Stimulated activated memory B cell treated with anti-CD40 and anti-IgM and Interleukin-4, amounts not matched to agents 10 μg/mL and 1 μg/mL and 100 μg/mL, for 72 hours (primary cell): ENCODE measurements around the gene L2HGDH.

ENCODE experiments used
- ATAC-seq: fragments of 150-1000 bp; cut with Tn5 transposase; 2 replicates; pipeline ENCODE4 v1.10.0; 2021
- H3K27ac Mint-ChIP-seq: one replicate; pipeline ENCODE4 v1.8.0; 2022; ENCODE audit warnings: mild to moderate bottlenecking, mixed read lengths
- H3K27me3 Mint-ChIP-seq: one replicate; pipeline ENCODE4 v1.8.0; 2022; ENCODE audit warnings: mixed read lengths
- H3K36me3 Mint-ChIP-seq: one replicate; pipeline ENCODE4 v1.8.0; 2022; ENCODE audit warnings: mixed read lengths
- H3K4me1 Mint-ChIP-seq: one replicate; pipeline ENCODE4 v1.8.0; 2022; ENCODE audit warnings: mixed read lengths
- H3K4me3 Mint-ChIP-seq: one replicate; pipeline ENCODE4 v1.8.0; 2022; ENCODE audit warnings: mild to moderate bottlenecking, moderate library complexity, mixed read lengths
- H3K9me3 Mint-ChIP-seq: one replicate; pipeline ENCODE4 v1.8.0; 2022; ENCODE audit warnings: mixed read lengths

The L2HGDH gene

GRCh38 chr14:50270932-50271331 lies 41.1 kb downstream of the L2HGDH start:
- Mint-ChIP-seq H3K27me3 (no peaks in the 10 kb centered on the region), H3K4me3 (no peak overlapping the region), H3K36me3 (peaks cover 9% of the 10 kb centered on the region), H3K4me1 (no peaks in the 10 kb centered on the region), H3K9me3 (no peaks in the 10 kb centered on the region), H3K27ac (no peak overlapping the region)
- ATAC-seq = no peak

- ATAC-seq = no peak
- H3K9me3 Mint-ChIP-seq = no peaks in the 10 kb centered on the region
- H3K4me1 Mint-ChIP-seq = no peaks in the 10 kb centered on the region
- no peaks in the 10 kb centered on the region for H3K27me3 Mint-ChIP-seq
- no peak overlapping the region for H3K27ac Mint-ChIP-seq
- H3K4me3 Mint-ChIP-seq = no peak overlapping the region
- peaks cover 15% of the 10 kb centered on the region for H3K36me3 Mint-ChIP-seq
These were observed 47.0 kb downstream of the L2HGDH start for GRCh38 chr14:50265029-50265428.

GRCh38 chr14:50263321-50263720 lies 48.7 kb downstream of the L2HGDH start:
- Mint-ChIP-seq H3K36me3 (peaks cover 15% of the 10 kb centered on the region), H3K27ac (no peak overlapping the region), H3K9me3 (no peaks in the 10 kb centered on the region), H3K27me3 (no peaks in the 10 kb centered on the region), H3K4me1 (no peaks in the 10 kb centered on the region), H3K4me3 (no peak overlapping the region)
- no peak for ATAC-seq

GRCh38 chr14:50262865-50263264 lies 49.2 kb downstream of the L2HGDH start:
- Mint-ChIP-seq H3K27ac (no peak overlapping the region), H3K27me3 (no peaks in the 10 kb centered on the region), H3K4me1 (peaks cover under 1% of the 10 kb centered on the region), H3K9me3 (no peaks in the 10 kb centered on the region), H3K4me3 (no peak overlapping the region), H3K36me3 (peaks cover 15% of the 10 kb centered on the region)
- ATAC-seq = no peak

GRCh38 chr14:50260511-50260910 lies 51.5 kb downstream of the L2HGDH start:
- Mint-ChIP-seq H3K36me3 (peaks cover 15% of the 10 kb centered on the region), H3K27me3 (no peaks in the 10 kb centered on the region), H3K27ac (no peak overlapping the region), H3K9me3 (no peaks in the 10 kb centered on the region), H3K4me3 (no peak overlapping the region), H3K4me1 (peaks cover 4% of the 10 kb centered on the region)
- no peak for ATAC-seq

- Mint-ChIP-seq H3K9me3 (no peaks in the 10 kb centered on the region), H3K4me1 (peaks cover 4% of the 10 kb centered on the region), H3K27me3 (no peaks in the 10 kb centered on the region), H3K36me3 (peaks cover 15% of the 10 kb centered on the region), H3K27ac (no peak overlapping the region), H3K4me3 (no peak overlapping the region)
- ATAC-seq = no peak
These were observed 52.0 kb downstream of the L2HGDH start for GRCh38 chr14:50260072-50260471.

- peaks cover 17% of the 10 kb centered on the region for H3K36me3 Mint-ChIP-seq
- ATAC-seq = no peak
- peaks cover 4% of the 10 kb centered on the region for H3K4me1 Mint-ChIP-seq
- H3K4me3 Mint-ChIP-seq = no peak overlapping the region
- peaks cover 6% of the 10 kb centered on the region for H3K9me3 Mint-ChIP-seq
- H3K27me3 Mint-ChIP-seq = no peaks in the 10 kb centered on the region
- H3K27ac Mint-ChIP-seq = no peak overlapping the region
These were observed 54.3 kb downstream of the L2HGDH start for GRCh38 chr14:50257732-50258131.

- Mint-ChIP-seq H3K4me1 (peaks cover 4% of the 10 kb centered on the region), H3K27me3 (no peaks in the 10 kb centered on the region), H3K4me3 (no peak overlapping the region), H3K36me3 (peaks cover 46% of the 10 kb centered on the region), H3K9me3 (peaks cover 10% of the 10 kb centered on the region), H3K27ac (no peak overlapping the region)
- ATAC-seq = no peak
These were observed 57.8 kb downstream of the L2HGDH start for GRCh38 chr14:50254248-50254647.

GRCh38 chr14:50249136-50249775 lies 62.8 kb downstream of the L2HGDH start:
- Mint-ChIP-seq H3K27ac (no peak overlapping the region), H3K9me3 (peaks cover 10% of the 10 kb centered on the region)

GRCh38 chr14:50247245-50247644 lies 64.8 kb downstream of the L2HGDH start:
- no peak for ATAC-seq
- H3K9me3 Mint-ChIP-seq = peaks cover 1% of the 10 kb centered on the region
- H3K27me3 Mint-ChIP-seq = no peaks in the 10 kb centered on the region
- H3K4me1 Mint-ChIP-seq = no peaks in the 10 kb centered on the region
- peaks cover 36% of the 10 kb centered on the region for H3K36me3 Mint-ChIP-seq
- H3K4me3 Mint-ChIP-seq = no peak overlapping the region
- H3K27ac Mint-ChIP-seq = no peak overlapping the region

More at GRCh38 chr14:50249136-50249775, 62.8 kb downstream of the L2HGDH start:
- Mint-ChIP-seq H3K4me3 (no peak overlapping the region), H3K36me3 (peaks cover 55% of the 10 kb centered on the region), H3K4me1 (no peaks in the 10 kb centered on the region), H3K27me3 (no peaks in the 10 kb centered on the region)
- ATAC-seq = no peak

GRCh38 chr14:50242566-50243310 lies 69.3 kb downstream of the L2HGDH start:
- H3K27me3 Mint-ChIP-seq = no peaks in the 10 kb centered on the region
- H3K4me3 Mint-ChIP-seq = no peak overlapping the region
- H3K9me3 Mint-ChIP-seq = no peaks in the 10 kb centered on the region
- no peak overlapping the region for H3K27ac Mint-ChIP-seq
- no peaks in the 10 kb centered on the region for H3K36me3 Mint-ChIP-seq
- peaks cover 1% of the 10 kb centered on the region for H3K4me1 Mint-ChIP-seq
- no peak for ATAC-seq

- Mint-ChIP-seq H3K9me3 (no peaks in the 10 kb centered on the region), H3K4me1 (peaks cover 8% of the 10 kb centered on the region), H3K27ac (no peak overlapping the region), H3K4me3 (no peak overlapping the region), H3K27me3 (no peaks in the 10 kb centered on the region), H3K36me3 (no peaks in the 10 kb centered on the region)
- ATAC-seq = no peak
These were observed 69.9 kb downstream of the L2HGDH start for GRCh38 chr14:50242096-50242495.

GRCh38 chr14:50237427-50237826 lies 74.6 kb downstream of the L2HGDH start:
- peaks cover 15% of the 10 kb centered on the region for H3K4me1 Mint-ChIP-seq
- H3K9me3 Mint-ChIP-seq = no peaks in the 10 kb centered on the region
- H3K36me3 Mint-ChIP-seq = no peaks in the 10 kb centered on the region
- H3K27me3 Mint-ChIP-seq = no peaks in the 10 kb centered on the region
- peak overlapping the region; percentile 35 for H3K27ac Mint-ChIP-seq
- peak; percentile 51 for ATAC-seq
- no peak overlapping the region for H3K4me3 Mint-ChIP-seq

- H3K27me3 Mint-ChIP-seq = no peaks in the 10 kb centered on the region
- no peaks in the 10 kb centered on the region for H3K9me3 Mint-ChIP-seq
- ATAC-seq = no peak
- no peak overlapping the region for H3K27ac Mint-ChIP-seq
- H3K36me3 Mint-ChIP-seq = no peaks in the 10 kb centered on the region
- peaks cover 32% of the 10 kb centered on the region for H3K4me1 Mint-ChIP-seq
- H3K4me3 Mint-ChIP-seq = no peak overlapping the region
These were observed 78.1 kb downstream of the L2HGDH start for GRCh38 chr14:50233951-50234250.

- H3K27ac Mint-ChIP-seq = no peak overlapping the region
- H3K27me3 Mint-ChIP-seq = no peaks in the 10 kb centered on the region
- peaks cover 37% of the 10 kb centered on the region for H3K4me1 Mint-ChIP-seq
- no peaks in the 10 kb centered on the region for H3K9me3 Mint-ChIP-seq
- H3K36me3 Mint-ChIP-seq = no peaks in the 10 kb centered on the region
- ATAC-seq = no peak
- no peak overlapping the region for H3K4me3 Mint-ChIP-seq
These were observed 78.7 kb downstream of the L2HGDH start for GRCh38 chr14:50233166-50233950.

GRCh38 chr14:50232276-50232642 lies 79.8 kb downstream of the L2HGDH start:
- Mint-ChIP-seq H3K9me3 (no peaks in the 10 kb centered on the region), H3K36me3 (no peaks in the 10 kb centered on the region), H3K27me3 (no peaks in the 10 kb centered on the region), H3K4me1 (peaks cover 31% of the 10 kb centered on the region), H3K27ac (peak overlapping the region; percentile 81), H3K4me3 (peak overlapping the region; percentile 85)
- no peak for ATAC-seq
